ENCODE results near the gene MACROD2. TPM values are rescaled to one million over a fixed set of nuclear protein-coding genes. Genes with fewer than 3 reads are reported as not detected.

The MACROD2 gene
- total RNA-seq, 1 donor from 2014 or later = 2.4 TPM

DNA sequence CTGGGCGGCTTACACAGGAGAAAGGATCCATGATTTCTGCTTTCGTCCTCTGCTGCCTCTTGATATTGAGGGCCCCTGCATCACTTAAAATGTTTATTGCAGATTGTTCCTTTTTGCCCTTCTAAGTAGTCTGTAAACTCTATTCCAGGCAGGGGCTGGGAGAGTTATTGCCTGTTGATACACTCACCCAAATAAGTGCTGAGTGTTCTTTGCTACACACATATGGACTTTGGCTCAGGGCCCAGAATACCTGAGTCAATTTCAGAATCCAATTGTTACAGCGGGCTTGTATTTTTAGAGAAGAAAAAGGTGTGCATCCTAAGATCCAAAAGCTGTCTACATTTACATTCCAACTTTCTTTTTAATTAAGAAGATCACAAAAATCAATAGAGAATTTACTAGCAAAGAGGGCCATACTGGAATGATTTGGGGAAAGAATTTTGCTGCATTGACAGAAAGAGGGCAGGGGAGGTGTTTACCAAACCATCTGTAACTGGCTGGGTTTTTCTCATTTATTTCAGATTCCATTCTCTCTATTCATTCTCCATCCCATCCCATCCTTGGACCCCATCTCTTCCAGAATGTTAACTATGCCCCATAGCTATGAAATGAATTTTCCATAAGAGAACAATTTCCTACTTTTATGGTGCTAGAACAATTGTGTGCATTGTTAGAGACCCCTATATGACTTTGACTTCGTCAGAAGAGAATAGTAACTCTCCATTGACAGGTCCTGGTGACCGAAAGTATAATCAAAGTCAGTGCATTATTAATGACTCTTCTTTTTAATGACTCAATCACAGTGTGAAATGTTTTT, 1302.0 kb downstream of the MACROD2 start:
- H3K9me3 Mint-ChIP-seq (ENCODE audit: unreplicated experiment) = no peaks in the 10 kb centered on the region
- Histone ChIP-seq H3K36me3 (ENCODE audit: insufficient read depth, low read length) (no peaks in the 10 kb centered on the region), H3K79me2 (ENCODE audit: insufficient read depth, low read length) (no peaks in the 10 kb centered on the region), H3K4me1 (ENCODE audit: insufficient read depth, low read length) (no peaks in the 10 kb centered on the region), H3K4me2 (ENCODE audit: low read length) (no peak overlapping the region), H2AFZ (ENCODE audit: low read depth, low read length) (no peak overlapping the region), H3K27me3 (ENCODE audit: insufficient read depth, low read length) (no peaks in the 10 kb centered on the region), H3K9ac (ENCODE audit: low read length) (no peak overlapping the region), H3K27ac (ENCODE audit: low read depth, low read length) (no peak overlapping the region), H4K20me1 (ENCODE audit: insufficient read depth, low read length) (no peaks in the 10 kb centered on the region), H3K4me3 (ENCODE audit: insufficient read depth, low read depth, low read length) (no peak overlapping the region), H3K9me3 (ENCODE audit: insufficient read depth, low read depth, low read length) (no peaks in the 10 kb centered on the region)
- H3K36me3 Mint-ChIP-seq (ENCODE audit: low read depth, unreplicated experiment) = no peaks in the 10 kb centered on the region
- no peak overlapping the region for H3K4me3 Mint-ChIP-seq (ENCODE audit: unreplicated experiment)
- no peaks in the 10 kb centered on the region for H3K27me3 Mint-ChIP-seq (ENCODE audit: low read depth, unreplicated experiment)
- H3K27ac Mint-ChIP-seq (ENCODE audit: unreplicated experiment) = no peak overlapping the region
- DNase-seq (ENCODE audit: low read depth) = no peak
- no peak for FAIRE-seq
- TF ChIP-seq, protein P1, sequence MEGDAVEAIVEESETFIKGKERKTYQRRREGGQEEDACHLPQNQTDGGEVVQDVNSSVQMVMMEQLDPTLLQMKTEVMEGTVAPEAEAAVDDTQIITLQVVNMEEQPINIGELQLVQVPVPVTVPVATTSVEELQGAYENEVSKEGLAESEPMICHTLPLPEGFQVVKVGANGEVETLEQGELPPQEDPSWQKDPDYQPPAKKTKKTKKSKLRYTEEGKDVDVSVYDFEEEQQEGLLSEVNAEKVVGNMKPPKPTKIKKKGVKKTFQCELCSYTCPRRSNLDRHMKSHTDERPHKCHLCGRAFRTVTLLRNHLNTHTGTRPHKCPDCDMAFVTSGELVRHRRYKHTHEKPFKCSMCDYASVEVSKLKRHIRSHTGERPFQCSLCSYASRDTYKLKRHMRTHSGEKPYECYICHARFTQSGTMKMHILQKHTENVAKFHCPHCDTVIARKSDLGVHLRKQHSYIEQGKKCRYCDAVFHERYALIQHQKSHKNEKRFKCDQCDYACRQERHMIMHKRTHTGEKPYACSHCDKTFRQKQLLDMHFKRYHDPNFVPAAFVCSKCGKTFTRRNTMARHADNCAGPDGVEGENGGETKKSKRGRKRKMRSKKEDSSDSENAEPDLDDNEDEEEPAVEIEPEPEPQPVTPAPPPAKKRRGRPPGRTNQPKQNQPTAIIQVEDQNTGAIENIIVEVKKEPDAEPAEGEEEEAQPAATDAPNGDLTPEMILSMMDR (IDR thresholded peaks at IDR 0.05; ENCODE audit: insufficient read depth, low read depth, low read length) = no peak
- TF ChIP-seq EZH2 (IDR thresholded peaks at IDR 0.05; ENCODE audit: insufficient read depth, low read length) = no peak
- no peaks in the 10 kb centered on the region for H3K4me1 Mint-ChIP-seq (ENCODE audit: low read depth, unreplicated experiment)

DNA sequence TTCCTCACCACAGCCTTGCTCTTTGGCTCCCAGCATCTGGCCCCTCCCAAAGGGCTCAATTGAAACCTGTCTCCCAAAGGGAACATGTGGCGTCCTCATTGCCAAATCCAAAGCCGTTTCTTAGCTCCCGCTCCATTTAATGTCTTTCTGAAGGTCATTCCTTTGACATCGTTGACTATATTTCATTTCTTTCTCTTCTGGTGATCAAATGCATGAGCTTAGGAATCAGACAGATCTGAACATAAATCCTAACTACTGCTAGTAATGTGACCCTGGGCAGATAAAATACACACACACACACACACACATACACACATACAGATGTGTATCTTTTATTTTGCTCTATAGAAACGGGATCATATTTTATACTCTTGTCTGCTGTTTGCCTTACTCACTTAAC, 1306.8 kb downstream of the MACROD2 start:
- no peak overlapping the region for H3K4me3 Mint-ChIP-seq (ENCODE audit: unreplicated experiment)
- Histone ChIP-seq H3K4me3 (ENCODE audit: insufficient read depth, low read depth, low read length) (no peak overlapping the region), H3K27ac (ENCODE audit: low read depth, low read length) (no peak overlapping the region), H3K9ac (ENCODE audit: low read length) (no peak overlapping the region), H3K27me3 (ENCODE audit: insufficient read depth, low read length) (no peaks in the 10 kb centered on the region), H4K20me1 (ENCODE audit: insufficient read depth, low read length) (no peaks in the 10 kb centered on the region), H2AFZ (ENCODE audit: low read depth, low read length) (no peak overlapping the region), H3K79me2 (ENCODE audit: insufficient read depth, low read length) (no peaks in the 10 kb centered on the region), H3K36me3 (ENCODE audit: insufficient read depth, low read length) (no peaks in the 10 kb centered on the region), H3K9me3 (ENCODE audit: insufficient read depth, low read depth, low read length) (no peaks in the 10 kb centered on the region), H3K4me1 (ENCODE audit: insufficient read depth, low read length) (no peaks in the 10 kb centered on the region), H3K4me2 (ENCODE audit: low read length) (no peak overlapping the region)
- FAIRE-seq (no peak), DNase-seq (ENCODE audit: low read depth) (no peak)
- H3K4me1 Mint-ChIP-seq (ENCODE audit: low read depth, unreplicated experiment) = no peaks in the 10 kb centered on the region
- TF ChIP-seq EZH2 (IDR thresholded peaks at IDR 0.05; ENCODE audit: insufficient read depth, low read length) = no peak
- TF ChIP-seq, protein P1 (IDR thresholded peaks at IDR 0.05; ENCODE audit: insufficient read depth, low read depth, low read length) = no peak
- H3K27me3 Mint-ChIP-seq (ENCODE audit: low read depth, unreplicated experiment) = no peaks in the 10 kb centered on the region
- no peaks in the 10 kb centered on the region for H3K36me3 Mint-ChIP-seq (ENCODE audit: low read depth, unreplicated experiment)
- no peak overlapping the region for H3K27ac Mint-ChIP-seq (ENCODE audit: unreplicated experiment)
- H3K9me3 Mint-ChIP-seq (ENCODE audit: unreplicated experiment) = peaks cover 7% of the 10 kb centered on the region

DNA sequence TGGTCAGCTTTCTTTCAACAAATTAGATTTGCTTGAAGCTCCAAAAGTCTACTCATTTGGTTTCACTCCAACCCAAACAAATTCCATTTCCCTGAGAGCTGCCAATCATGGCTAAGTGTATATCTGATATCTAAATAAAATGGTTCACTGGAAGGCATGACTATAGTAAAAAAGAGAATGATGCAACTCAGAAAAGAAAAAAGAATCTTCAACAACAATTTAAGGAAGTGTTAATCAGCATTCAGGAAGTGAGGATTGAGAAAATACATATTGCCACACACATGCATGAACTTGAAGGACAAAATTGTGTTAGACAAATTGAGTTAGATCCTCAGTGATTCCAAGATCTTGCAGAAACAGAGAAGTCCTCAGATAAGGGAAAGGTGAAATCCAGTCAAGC, 1315.0 kb downstream of the MACROD2 start:
- Histone ChIP-seq H3K4me3 (ENCODE audit: insufficient read depth, low read depth, low read length) (no peak overlapping the region), H3K4me2 (ENCODE audit: low read length) (no peak overlapping the region), H3K4me1 (ENCODE audit: insufficient read depth, low read length) (no peaks in the 10 kb centered on the region), H3K9ac (ENCODE audit: low read length) (no peak overlapping the region), H3K27me3 (ENCODE audit: insufficient read depth, low read length) (no peaks in the 10 kb centered on the region), H3K9me3 (ENCODE audit: insufficient read depth, low read depth, low read length) (peaks cover 3% of the 10 kb centered on the region), H2AFZ (ENCODE audit: low read depth, low read length) (no peak overlapping the region), H3K36me3 (ENCODE audit: insufficient read depth, low read length) (no peaks in the 10 kb centered on the region), H4K20me1 (ENCODE audit: insufficient read depth, low read length) (no peaks in the 10 kb centered on the region), H3K27ac (ENCODE audit: low read depth, low read length) (no peak overlapping the region), H3K79me2 (ENCODE audit: insufficient read depth, low read length) (no peaks in the 10 kb centered on the region)
- DNase-seq (ENCODE audit: low read depth) (no peak), FAIRE-seq (no peak)
- TF ChIP-seq, protein P1 (IDR thresholded peaks at IDR 0.05; ENCODE audit: insufficient read depth, low read depth, low read length) = no peak
- Mint-ChIP-seq H3K4me3 (ENCODE audit: unreplicated experiment) (no peak overlapping the region), H3K27ac (ENCODE audit: unreplicated experiment) (peak overlapping the region; percentile 37), H3K9me3 (ENCODE audit: unreplicated experiment) (no peaks in the 10 kb centered on the region), H3K4me1 (ENCODE audit: low read depth, unreplicated experiment) (peaks cover 4% of the 10 kb centered on the region), H3K36me3 (ENCODE audit: low read depth, unreplicated experiment) (no peaks in the 10 kb centered on the region), H3K27me3 (ENCODE audit: low read depth, unreplicated experiment) (no peaks in the 10 kb centered on the region)
